HepG2 (cell line): Measurements from ENCODE around the gene ZNF618. TPM values are rescaled to one million over a fixed set of nuclear protein-coding genes. Genes with fewer than 3 reads are reported as not detected.

Source experiments
- ARHGAP35 ChIP-seq: sonication (generic); formaldehyde crosslinking; IDR thresholded peaks from 2 replicates; pipeline ENCODE4 v1.9.0; 2022; ENCODE audit warnings: mild to moderate bottlenecking, inconsistent platforms, moderate library complexity, missing genetic modification reagents, borderline replicate concordance
- MTF1 ChIP-seq: sonication (generic); formaldehyde crosslinking; IDR thresholded peaks from 2 replicates; pipeline ENCODE4 v1.5.0; 2020; ENCODE audit warnings: missing genetic modification reagents
- PCBP2 ChIP-seq: fragments of 200-400 bp; formaldehyde crosslinking; optimal IDR thresholded peaks from 2 replicates; pipeline ENCODE3; 2018; ENCODE audit warnings: low read length, low read depth; ENCODE audit not compliant: poor library complexity, severe bottlenecking
- RFX3 ChIP-seq: IDR thresholded peaks from 2 replicates; pipeline ENCODE4 v1.6.1; 2016; ENCODE audit warnings: missing biosample characterization, missing genetic modification reagents
- RXRA ChIP-seq: sonication (generic); formaldehyde crosslinking; IDR thresholded peaks from 2 replicates; pipeline ENCODE4 v1.5.1; 2020; ENCODE audit warnings: missing genetic modification reagents
- SSRP1 ChIP-seq: IDR thresholded peaks from 2 replicates; pipeline ENCODE4 v1.6.1; 2016; ENCODE audit warnings: control low read depth
- ZNF124 ChIP-seq: sonication (generic); formaldehyde crosslinking; IDR thresholded peaks from 2 replicates; pipeline ENCODE4 v1.4.0; 2020; ENCODE audit warnings: missing genetic modification reagents
- ZNF20 ChIP-seq: sonication (generic); formaldehyde crosslinking; IDR thresholded peaks from 2 replicates; pipeline ENCODE4 v1.4.0; 2020; ENCODE audit warnings: mild to moderate bottlenecking, moderate library complexity, missing genetic modification reagents
- ZNF607 ChIP-seq: sonication (generic); formaldehyde crosslinking; IDR thresholded peaks from 2 replicates; pipeline ENCODE4 v1.5.1; 2020; ENCODE audit warnings: missing genetic modification reagents, mild to moderate bottlenecking, borderline replicate concordance
- polyA plus RNA-seq, 8 experiments: library from polyadenylated mRNA; depleted of rRNA in 3 of 8; stranded (reverse) in 7 of 8; unstranded in 1 of 8; fragments of >200 nt; fragmentation: Illumina TruSeq in 4 of 8; extraction: Trizol in 4 of 8; gene quantifications; 2 replicates each; pipeline versions ENCODE4 v1.2.1 to v1.2.3, GENCODE V29; 2011 to 2016; ENCODE audit warnings: low read depth in 4 of 8, missing spikeins in 1 of 8, mixed read lengths in 1 of 8; ENCODE audit not compliant: insufficient read depth in 1 of 8
- total RNA-seq, 5 experiments: library from RNA; depleted of rRNA; stranded (reverse); fragments of >200 nt; fragmentation: Illumina TruSeq; extraction: Trizol; gene quantifications; 2 replicates each; pipeline ENCODE4 v1.2.3, GENCODE V29; 2016; ENCODE audit warnings: low read depth in 1 of 5
- TF ChIP-seq, protein P1 (sequence below): sonication (generic); formaldehyde crosslinking; IDR thresholded peaks from one replicate; pipeline ENCODE4 v1.5.1; 2020; ENCODE audit warnings: mild to moderate bottlenecking, missing genetic modification reagents; ENCODE audit errors: not compliant biosample characterization
- TF ChIP-seq, protein P2 (sequence below): sonication (generic); formaldehyde crosslinking; IDR thresholded peaks from 2 replicates; pipeline ENCODE4 v1.5.0; 2020; ENCODE audit warnings: mild to moderate bottlenecking, missing genetic modification reagents, borderline replicate concordance
- TF ChIP-seq, protein P3 (sequence below): sonication (generic); formaldehyde crosslinking; IDR thresholded peaks from 2 replicates; pipeline ENCODE4 v1.8.1; 2023; ENCODE audit warnings: missing genetic modification reagents, inconsistent platforms, borderline replicate concordance

Gene ZNF618
- total and polyA plus RNA-seq, 2 of the 13 experiments (the other 11 are each of a cell fraction or from before 2014, with no cell fraction given), result 0.07 TPM

DNA sequence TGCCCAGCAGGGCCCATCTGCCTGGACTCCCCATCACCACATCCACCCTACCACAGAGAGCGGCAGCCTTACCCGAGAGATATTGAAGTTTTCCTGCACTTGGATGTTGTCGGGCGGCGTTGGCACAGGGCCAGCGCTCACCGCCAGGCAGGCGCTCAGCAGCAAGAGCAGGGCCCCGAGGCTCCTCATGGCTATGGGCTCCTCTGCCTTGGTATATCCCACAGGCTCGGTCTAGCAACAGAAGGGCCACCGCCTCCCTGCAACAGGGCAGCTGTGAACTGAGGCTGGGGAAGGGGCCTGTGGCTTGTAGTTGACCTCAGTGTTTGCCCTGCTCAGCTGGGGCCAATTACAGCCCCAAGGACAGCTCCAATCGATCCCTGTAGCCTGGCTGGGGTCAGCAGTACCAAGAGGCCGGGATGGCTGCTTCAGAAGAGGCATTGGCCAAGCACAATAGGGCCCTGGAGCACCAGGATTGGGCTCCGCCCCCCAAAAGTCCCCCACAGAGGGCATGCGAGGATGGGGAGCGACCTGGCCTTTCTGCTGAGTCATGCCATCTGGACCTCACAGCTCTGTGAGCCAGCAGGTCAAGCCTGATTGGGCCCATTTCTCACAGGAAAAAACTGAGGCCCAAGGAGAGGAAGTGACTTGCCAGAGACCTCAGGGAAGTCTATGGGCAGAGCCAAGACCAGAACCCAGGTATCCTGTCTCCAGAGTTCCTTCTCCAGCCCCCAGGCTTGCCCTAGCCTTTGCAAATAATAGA, 202.1 kb downstream of the ZNF618 start, which contains the start of gene AMBP (continued):
- TF ChIP-seq, protein P1, sequence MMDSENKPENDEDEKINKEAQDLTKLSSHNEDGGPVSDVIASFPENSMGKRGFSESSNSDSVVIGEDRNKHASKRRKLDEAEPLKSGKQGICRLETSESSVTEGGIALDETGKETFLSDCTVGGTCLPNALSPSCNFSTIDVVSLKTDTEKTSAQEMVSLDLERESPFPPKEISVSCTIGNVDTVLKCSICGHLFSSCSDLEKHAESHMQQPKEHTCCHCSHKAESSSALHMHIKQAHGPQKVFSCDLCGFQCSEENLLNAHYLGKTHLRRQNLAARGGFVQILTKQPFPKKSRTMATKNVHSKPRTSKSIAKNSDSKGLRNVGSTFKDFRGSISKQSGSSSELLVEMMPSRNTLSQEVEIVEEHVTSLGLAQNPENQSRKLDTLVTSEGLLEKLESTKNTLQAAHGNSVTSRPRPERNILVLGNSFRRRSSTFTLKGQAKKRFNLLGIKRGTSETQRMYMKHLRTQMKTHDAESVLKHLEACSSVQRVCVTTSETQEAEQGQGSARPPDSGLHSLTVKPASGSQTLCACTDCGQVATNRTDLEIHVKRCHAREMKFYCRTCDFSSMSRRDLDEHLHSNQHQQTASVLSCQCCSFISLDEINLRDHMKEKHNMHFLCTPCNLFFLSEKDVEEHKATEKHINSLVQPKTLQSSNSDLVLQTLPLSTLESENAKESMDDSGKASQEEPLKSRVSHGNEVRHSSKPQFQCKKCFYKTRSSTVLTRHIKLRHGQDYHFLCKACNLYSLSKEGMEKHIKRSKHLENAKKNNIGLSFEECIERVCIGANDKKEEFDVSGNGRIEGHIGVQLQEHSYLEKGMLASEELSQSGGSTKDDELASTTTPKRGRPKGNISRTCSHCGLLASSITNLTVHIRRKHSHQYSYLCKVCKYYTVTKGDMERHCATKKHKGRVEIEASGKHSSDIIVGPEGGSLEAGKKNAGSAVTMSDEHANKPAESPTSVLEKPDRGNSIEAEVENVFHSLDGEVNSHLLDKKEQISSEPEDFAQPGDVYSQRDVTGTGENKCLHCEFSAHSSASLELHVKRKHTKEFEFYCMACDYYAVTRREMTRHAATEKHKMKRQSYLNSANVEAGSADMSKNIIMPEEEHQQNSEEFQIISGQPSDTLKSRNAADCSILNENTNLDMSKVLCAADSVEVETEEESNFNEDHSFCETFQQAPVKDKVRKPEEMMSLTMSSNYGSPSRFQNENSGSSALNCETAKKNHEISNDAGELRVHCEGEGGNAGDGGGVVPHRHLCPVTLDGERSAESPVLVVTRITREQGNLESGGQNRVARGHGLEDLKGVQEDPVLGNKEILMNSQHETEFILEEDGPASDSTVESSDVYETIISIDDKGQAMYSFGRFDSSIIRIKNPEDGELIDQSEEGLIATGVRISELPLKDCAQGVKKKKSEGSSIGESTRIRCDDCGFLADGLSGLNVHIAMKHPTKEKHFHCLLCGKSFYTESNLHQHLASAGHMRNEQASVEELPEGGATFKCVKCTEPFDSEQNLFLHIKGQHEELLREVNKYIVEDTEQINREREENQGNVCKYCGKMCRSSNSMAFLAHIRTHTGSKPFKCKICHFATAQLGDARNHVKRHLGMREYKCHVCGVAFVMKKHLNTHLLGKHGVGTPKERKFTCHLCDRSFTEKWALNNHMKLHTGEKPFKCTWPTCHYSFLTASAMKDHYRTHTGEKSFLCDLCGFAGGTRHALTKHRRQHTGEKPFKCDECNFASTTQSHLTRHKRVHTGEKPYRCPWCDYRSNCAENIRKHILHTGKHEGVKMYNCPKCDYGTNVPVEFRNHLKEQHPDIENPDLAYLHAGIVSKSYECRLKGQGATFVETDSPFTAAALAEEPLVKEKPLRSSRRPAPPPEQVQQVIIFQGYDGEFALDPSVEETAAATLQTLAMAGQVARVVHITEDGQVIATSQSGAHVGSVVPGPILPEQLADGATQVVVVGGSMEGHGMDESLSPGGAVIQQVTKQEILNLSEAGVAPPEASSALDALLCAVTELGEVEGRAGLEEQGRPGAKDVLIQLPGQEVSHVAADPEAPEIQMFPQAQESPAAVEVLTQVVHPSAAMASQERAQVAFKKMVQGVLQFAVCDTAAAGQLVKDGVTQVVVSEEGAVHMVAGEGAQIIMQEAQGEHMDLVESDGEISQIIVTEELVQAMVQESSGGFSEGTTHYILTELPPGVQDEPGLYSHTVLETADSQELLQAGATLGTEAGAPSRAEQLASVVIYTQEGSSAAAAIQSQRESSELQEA (CRISPR knock-in tag), result no peak
- TF ChIP-seq ZNF124 (peak; percentile 97), RXRA (CRISPR knock-in tag) (peak; percentile 100), ZNF20 (CRISPR knock-in tag) (0 out of 2 replicates have a peak, but pooled peaks have one; percentile 62), PCBP2 (no peak), ARHGAP35 (CRISPR knock-in tag) (peak; percentile 53; the same call in 1 of the 2 replicates), MTF1 (no peak), SSRP1 (CRISPR knock-in tag) (peak; percentile 74; the same call in 1 of the 2 replicates), RFX3 (CRISPR knock-in tag) (no peak), ZNF607 (CRISPR knock-in tag) (peak; percentile 87; the same call in 1 of the 2 replicates)
- TF ChIP-seq, protein P2, sequence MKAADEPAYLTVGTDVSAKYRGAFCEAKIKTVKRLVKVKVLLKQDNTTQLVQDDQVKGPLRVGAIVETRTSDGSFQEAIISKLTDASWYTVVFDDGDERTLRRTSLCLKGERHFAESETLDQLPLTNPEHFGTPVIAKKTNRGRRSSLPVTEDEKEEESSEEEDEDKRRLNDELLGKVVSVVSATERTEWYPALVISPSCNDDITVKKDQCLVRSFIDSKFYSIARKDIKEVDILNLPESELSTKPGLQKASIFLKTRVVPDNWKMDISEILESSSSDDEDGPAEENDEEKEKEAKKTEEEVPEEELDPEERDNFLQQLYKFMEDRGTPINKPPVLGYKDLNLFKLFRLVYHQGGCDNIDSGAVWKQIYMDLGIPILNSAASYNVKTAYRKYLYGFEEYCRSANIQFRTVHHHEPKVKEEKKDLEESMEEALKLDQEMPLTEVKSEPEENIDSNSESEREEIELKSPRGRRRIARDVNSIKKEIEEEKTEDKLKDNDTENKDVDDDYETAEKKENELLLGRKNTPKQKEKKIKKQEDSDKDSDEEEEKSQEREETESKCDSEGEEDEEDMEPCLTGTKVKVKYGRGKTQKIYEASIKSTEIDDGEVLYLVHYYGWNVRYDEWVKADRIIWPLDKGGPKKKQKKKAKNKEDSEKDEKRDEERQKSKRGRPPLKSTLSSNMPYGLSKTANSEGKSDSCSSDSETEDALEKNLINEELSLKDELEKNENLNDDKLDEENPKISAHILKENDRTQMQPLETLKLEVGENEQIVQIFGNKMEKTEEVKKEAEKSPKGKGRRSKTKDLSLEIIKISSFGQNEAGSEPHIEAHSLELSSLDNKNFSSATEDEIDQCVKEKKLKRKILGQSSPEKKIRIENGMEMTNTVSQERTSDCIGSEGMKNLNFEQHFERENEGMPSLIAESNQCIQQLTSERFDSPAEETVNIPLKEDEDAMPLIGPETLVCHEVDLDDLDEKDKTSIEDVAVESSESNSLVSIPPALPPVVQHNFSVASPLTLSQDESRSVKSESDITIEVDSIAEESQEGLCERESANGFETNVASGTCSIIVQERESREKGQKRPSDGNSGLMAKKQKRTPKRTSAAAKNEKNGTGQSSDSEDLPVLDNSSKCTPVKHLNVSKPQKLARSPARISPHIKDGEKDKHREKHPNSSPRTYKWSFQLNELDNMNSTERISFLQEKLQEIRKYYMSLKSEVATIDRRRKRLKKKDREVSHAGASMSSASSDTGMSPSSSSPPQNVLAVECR (CRISPR knock-in tag), result peak; percentile 96
- TF ChIP-seq, protein P3, sequence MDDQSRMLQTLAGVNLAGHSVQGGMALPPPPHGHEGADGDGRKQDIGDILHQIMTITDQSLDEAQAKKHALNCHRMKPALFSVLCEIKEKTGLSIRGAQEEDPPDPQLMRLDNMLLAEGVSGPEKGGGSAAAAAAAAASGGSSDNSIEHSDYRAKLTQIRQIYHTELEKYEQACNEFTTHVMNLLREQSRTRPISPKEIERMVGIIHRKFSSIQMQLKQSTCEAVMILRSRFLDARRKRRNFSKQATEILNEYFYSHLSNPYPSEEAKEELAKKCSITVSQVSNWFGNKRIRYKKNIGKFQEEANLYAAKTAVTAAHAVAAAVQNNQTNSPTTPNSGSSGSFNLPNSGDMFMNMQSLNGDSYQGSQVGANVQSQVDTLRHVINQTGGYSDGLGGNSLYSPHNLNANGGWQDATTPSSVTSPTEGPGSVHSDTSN (CRISPR knock-in tag), result no peak
